SH-SY5Y (cell line): ENCODE results near the gene SNX22.

Experiments
- GATA2 ChIP-seq: IDR thresholded peaks from 2 replicates; pipeline ENCODE4 v1.6.1; 2011; ENCODE audit warnings: mild to moderate bottlenecking, low read depth, low read length
- GATA3 ChIP-seq: IDR thresholded peaks from 2 replicates; pipeline ENCODE4 v1.6.1; 2011; ENCODE audit warnings: low read depth, mild to moderate bottlenecking, low read length, moderate library complexity

DNA sequence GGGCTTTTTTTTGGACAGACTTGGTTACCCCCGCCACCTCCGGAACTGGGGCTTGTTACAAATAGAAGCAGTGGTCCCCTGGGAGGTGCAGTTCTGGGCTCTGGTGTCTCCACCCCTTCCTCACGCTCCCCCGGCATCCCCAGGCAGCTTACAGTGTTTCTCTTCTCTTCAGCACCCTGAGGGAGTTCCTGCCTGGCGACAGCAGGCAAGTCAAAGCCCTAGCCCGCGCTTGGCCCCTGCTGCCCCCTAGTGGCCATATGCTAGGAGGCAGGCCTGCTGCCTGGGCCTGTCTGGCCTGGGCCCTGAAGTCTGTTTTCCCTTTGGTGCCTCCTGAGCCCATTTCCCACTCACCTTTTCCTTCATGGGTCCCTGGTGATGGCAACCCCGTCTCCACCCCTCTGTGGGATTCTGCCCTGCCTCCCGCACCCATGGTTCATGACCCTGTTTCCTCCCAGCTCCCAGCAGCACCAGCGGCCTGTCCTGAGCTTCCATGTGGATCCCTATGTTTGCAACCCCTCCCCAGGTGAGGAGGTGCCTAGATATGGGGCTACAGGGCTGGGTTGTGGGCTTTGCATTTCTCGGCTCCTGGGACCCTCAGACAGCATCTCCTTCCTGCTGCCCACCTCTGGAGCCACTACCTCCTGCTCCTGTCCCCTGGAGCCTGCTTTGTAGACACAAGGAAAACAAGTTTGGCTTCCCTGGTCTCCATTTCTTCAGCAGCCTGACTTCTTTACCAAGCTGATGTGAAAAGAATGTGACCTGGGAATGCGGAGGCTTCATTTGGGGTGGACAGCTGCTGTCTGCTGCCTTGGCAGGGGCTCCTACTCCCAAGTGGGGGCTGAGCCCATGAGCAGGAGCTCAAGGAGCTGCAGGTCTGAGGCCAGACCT lies 2.2 kb downstream of the SNX22 start:
- no peak for TF ChIP-seq GATA3
- TF ChIP-seq GATA2: no peak
